ENCODE measurements around the gene NMD3.

NMD3 gene

DNA sequence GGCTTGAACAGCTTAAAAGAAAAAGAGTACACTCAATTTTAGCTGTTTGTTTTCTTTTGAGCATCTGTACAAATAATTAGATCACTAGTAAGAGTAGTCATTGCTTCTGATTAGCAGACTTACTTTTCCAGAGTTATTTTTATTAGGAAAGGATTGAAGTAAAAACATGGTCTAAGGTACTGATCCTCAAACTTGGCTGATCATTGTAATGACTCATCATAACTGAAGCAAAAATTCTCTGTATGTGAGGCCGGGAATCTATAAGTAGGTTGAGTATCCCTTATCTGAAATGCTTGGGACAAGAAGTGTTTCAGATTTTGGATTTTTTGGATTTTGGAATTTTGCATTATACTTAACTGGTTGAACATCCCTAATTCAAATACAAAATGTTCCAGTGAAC lies 12.4 kb downstream of the NMD3 start:
- no peak overlapping the region for H3K27ac ChIP-seq
- TF ChIP-seq, protein P1, sequence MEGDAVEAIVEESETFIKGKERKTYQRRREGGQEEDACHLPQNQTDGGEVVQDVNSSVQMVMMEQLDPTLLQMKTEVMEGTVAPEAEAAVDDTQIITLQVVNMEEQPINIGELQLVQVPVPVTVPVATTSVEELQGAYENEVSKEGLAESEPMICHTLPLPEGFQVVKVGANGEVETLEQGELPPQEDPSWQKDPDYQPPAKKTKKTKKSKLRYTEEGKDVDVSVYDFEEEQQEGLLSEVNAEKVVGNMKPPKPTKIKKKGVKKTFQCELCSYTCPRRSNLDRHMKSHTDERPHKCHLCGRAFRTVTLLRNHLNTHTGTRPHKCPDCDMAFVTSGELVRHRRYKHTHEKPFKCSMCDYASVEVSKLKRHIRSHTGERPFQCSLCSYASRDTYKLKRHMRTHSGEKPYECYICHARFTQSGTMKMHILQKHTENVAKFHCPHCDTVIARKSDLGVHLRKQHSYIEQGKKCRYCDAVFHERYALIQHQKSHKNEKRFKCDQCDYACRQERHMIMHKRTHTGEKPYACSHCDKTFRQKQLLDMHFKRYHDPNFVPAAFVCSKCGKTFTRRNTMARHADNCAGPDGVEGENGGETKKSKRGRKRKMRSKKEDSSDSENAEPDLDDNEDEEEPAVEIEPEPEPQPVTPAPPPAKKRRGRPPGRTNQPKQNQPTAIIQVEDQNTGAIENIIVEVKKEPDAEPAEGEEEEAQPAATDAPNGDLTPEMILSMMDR (conservative IDR thresholded peaks at IDR 0.05) = no peak

DNA sequence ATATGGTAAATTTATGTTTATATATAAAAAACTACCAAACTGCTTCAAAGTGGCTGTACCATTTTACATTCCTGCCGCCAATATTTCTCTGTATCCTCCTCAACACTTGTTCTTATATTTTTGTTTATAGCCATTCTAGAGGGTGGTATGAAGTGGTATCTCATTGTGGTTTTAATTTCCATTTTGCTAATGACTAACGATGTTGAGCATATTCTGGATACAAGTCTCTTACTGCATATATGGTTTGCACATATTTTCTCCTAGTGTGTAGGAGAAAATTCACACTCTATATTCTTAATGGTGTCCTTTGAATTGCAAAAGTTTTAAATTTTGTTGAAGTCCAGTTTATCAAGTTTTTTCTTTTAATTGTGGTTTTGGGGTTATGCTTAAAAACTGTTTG lies 15.1 kb downstream of the NMD3 start:
- TF ChIP-seq, protein P1 (conservative IDR thresholded peaks at IDR 0.05) = no peak
- H3K27ac ChIP-seq = no peak overlapping the region

DNA sequence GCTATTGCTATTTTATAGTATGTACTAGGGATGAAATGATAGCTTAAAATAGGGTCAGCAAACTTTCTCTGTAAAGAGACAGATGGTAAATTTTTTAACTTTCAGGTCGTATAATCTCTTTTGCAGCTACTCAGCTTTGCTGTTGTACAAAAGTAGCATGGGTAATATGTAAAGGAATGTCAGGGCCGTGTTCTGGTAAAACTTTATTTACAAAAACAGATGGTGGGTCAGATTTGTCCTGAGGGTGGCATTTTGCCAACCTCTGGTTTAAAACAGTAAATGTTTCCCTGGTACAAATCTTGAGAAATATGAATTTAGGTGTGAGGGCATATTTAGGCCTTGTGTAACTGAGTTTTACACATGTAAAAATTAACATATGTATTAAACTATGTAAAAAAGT lies 18.6 kb downstream of the NMD3 start:
- TF ChIP-seq, protein P1 (conservative IDR thresholded peaks at IDR 0.05) = no peak
- H3K27ac ChIP-seq = no peak overlapping the region

DNA sequence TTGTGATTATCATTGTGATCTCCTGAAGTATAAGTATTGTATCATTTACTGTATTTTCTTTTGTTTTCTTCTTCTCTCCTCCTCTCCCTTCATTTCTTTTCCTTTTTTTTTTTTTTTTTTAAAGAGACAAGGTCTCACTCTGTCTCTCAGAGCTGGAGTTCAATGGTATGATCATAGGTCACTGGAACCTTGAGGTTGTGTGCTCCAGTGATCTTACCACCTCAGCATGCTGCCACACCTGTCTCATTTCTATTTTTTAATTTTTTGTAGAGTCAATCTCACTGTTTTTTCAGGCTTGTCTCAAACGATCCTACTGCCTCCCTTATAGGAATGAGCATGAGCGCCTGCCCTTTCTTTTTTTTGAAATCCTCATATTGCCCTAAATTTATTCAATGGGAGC lies 23.4 kb downstream of the NMD3 start:
- no peak overlapping the region for H3K27ac ChIP-seq
- TF ChIP-seq, protein P1 (conservative IDR thresholded peaks at IDR 0.05) = no peak

DNA sequence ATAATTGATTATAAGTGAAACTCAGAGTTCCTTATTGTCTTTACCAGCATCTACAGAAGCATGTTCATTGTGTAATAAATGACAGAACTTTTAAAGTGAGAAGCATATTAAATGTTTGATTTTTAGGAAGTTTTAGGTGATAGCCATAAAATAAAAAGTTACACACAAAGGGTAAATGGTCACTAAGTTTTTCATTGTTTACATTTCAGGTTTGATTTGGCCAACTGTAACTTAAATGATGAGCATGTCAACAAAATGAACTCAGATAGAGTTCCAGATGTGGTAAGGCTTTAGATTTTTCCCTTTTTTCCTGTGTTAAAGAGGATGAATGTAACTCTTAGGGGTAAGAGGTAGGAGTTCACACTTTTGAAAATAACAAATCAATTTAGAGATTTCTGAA lies 25.9 kb downstream of the NMD3 start:
- no peak overlapping the region for H3K27ac ChIP-seq
- TF ChIP-seq, protein P1 (conservative IDR thresholded peaks at IDR 0.05) = no peak

DNA sequence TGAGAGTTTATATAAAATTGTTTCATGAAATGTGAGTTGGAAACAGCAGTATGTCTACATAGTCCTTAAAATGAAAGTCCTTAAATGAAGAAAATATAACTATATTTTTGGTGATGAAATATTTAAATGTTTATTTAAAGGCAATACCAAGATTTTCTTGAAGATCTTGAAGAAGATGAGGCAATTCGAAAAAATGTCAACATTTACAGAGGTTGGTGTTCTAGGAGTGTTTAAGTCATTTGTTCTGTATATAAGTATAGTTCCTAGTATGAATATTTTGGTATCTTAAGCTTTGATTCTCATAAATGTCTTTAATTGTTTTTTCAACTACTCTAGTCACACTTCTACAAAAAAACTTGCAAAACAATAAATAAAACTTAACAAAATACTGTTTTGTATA lies 29.0 kb downstream of the NMD3 start:
- TF ChIP-seq, protein P1 (conservative IDR thresholded peaks at IDR 0.05) = no peak
- H3K27ac ChIP-seq = no peak overlapping the region

- TF ChIP-seq, protein P1 (conservative IDR thresholded peaks at IDR 0.05) = no peak
- no peak overlapping the region for H3K27ac ChIP-seq
Observed at GRCh38 chr3:161251716-161252115, 30.6 kb downstream of the NMD3 start.

GRCh38 chr3:161252143-161252542 lies 31.0 kb downstream of the NMD3 start:
- TF ChIP-seq, protein P1 (conservative IDR thresholded peaks at IDR 0.05) = no peak
- H3K27ac ChIP-seq = no peak overlapping the region
